B cell (primary cell): ENCODE measurements around the gene CDC42EP2.

ENCODE experiments used
- CTCF ChIP-seq: fragments of 200-600 bp; IDR thresholded peaks from one replicate; pipeline ENCODE4 v1.8.0; 2022; ENCODE audit warnings: antibody characterized with exemption, mild to moderate bottlenecking
- EZH2 ChIP-seq: IDR thresholded peaks from 2 replicates; pipeline ENCODE4 v1.6.1; 2012; ENCODE audit warnings: borderline replicate concordance, low read depth, mild to moderate bottlenecking, moderate library complexity, low read length; ENCODE audit not compliant: insufficient read depth, poor library complexity, severe bottlenecking

GRCh38 chr11:65316227-65317024 is 1.8 kb downstream of the CDC42EP2 start:
- no peak for TF ChIP-seq EZH2
- no peak for TF ChIP-seq CTCF
